Ishikawa (cell line): ENCODE data around the gene KDM4B.

Experiments
- CEBPB ChIP-seq: IDR thresholded peaks from 2 replicates; pipeline ENCODE4 v1.6.1; 2012
- CREB1 ChIP-seq: IDR thresholded peaks from 2 replicates; pipeline ENCODE4 v1.6.1; 2012; ENCODE audit warnings: low read depth
- EGR1 ChIP-seq: IDR thresholded peaks from 2 replicates; pipeline ENCODE4 v1.6.1; 2012
- EP300 ChIP-seq: IDR thresholded peaks from 2 replicates; pipeline ENCODE4 v1.6.1; 2012; ENCODE audit warnings: borderline replicate concordance
- FOXM1 ChIP-seq: IDR thresholded peaks from 2 replicates; pipeline ENCODE4 v1.6.1; 2012; ENCODE audit warnings: low read depth, borderline replicate concordance
- NFIC ChIP-seq: IDR thresholded peaks from 2 replicates; pipeline ENCODE4 v1.6.1; 2012
- RAD21 ChIP-seq: IDR thresholded peaks from 2 replicates; pipeline ENCODE4 v1.6.1; 2012; ENCODE audit warnings: low read depth
- TAF1 ChIP-seq: IDR thresholded peaks from 2 replicates; pipeline ENCODE4 v1.6.1; 2012; ENCODE audit warnings: low read depth, mild to moderate bottlenecking
- TCF12 ChIP-seq: IDR thresholded peaks from 2 replicates; pipeline ENCODE4 v1.6.1; 2012; ENCODE audit warnings: low read depth
- TEAD4 ChIP-seq: IDR thresholded peaks from 2 replicates; pipeline ENCODE4 v1.6.1; 2012
- YY1 ChIP-seq: IDR thresholded peaks from 2 replicates; pipeline ENCODE4 v1.6.1; 2012; ENCODE audit warnings: low read depth
- ZBTB7A ChIP-seq: IDR thresholded peaks from 2 replicates; pipeline ENCODE4 v1.6.1; 2012; ENCODE audit warnings: low read depth
- TF ChIP-seq, protein P1 (sequence below): IDR thresholded peaks from 2 replicates; pipeline ENCODE4 v1.6.1; 2012
- TF ChIP-seq, protein P2 (sequence below): IDR thresholded peaks from 2 replicates; pipeline ENCODE4 v1.6.1; 2012; ENCODE audit warnings: low read depth, mild to moderate bottlenecking
- TF ChIP-seq, protein P3 (sequence below): IDR thresholded peaks from 2 replicates; pipeline ENCODE4 v1.6.1; 2012

Gene KDM4B

DNA sequence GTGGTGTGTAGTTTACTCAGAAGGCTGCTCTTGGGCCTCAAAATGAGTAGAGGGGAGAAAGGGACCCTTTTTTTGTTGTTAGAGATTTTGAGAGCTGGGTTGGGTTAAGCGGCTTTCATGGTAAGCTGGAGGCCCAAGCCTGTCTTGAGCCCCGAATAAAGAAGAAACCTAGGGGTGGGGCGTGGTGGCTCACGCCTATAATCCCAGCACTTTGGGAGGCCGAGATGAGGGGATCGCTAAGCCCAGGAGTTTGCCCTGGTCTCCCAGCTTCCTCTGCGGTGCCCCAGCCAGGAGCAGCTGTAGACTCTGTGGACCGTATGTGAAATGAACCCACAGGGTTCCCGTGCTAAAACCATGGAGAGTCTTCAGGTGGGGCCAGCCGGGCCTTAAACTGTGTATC, 56.1 kb downstream of the KDM4B start:
- TF ChIP-seq, protein P1, sequence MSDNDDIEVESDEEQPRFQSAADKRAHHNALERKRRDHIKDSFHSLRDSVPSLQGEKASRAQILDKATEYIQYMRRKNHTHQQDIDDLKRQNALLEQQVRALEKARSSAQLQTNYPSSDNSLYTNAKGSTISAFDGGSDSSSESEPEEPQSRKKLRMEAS = no peak

DNA sequence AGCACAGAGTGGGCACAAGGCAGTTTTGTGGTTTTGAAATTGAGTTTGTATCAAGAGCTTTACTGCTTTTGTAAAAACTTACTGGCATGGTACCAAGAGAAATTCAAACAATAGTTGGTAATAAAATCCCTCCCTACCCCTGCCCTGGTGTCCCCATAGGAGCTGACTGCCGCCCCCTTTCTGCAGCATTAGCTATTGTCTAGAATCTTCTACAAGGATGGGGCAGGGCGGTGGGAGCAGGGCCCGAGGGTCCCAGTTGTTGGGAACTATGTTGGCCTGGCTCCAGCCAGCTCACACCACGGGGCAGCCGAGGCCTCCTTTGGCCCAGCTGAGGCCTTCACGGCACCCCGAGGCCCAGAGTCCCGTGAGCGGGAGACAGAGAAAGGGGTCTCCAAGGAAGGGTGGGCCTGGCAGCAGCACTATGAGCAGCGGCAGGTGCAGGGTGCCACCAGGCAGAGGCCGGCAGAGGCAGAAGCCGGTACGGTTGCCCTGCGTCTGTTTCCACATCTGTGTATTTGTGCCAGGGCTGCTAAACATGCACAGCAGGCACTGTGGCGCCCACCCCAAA, 57.9 kb downstream of the KDM4B start:
- TF ChIP-seq RAD21 (no peak), TEAD4 (no peak), EP300 (no peak), FOXM1 (no peak), TCF12 (no peak), EGR1 (no peak), CEBPB (no peak), YY1 (no peak), ZBTB7A (no peak), TAF1 (no peak), NFIC (no peak)
- TF ChIP-seq, protein P2, sequence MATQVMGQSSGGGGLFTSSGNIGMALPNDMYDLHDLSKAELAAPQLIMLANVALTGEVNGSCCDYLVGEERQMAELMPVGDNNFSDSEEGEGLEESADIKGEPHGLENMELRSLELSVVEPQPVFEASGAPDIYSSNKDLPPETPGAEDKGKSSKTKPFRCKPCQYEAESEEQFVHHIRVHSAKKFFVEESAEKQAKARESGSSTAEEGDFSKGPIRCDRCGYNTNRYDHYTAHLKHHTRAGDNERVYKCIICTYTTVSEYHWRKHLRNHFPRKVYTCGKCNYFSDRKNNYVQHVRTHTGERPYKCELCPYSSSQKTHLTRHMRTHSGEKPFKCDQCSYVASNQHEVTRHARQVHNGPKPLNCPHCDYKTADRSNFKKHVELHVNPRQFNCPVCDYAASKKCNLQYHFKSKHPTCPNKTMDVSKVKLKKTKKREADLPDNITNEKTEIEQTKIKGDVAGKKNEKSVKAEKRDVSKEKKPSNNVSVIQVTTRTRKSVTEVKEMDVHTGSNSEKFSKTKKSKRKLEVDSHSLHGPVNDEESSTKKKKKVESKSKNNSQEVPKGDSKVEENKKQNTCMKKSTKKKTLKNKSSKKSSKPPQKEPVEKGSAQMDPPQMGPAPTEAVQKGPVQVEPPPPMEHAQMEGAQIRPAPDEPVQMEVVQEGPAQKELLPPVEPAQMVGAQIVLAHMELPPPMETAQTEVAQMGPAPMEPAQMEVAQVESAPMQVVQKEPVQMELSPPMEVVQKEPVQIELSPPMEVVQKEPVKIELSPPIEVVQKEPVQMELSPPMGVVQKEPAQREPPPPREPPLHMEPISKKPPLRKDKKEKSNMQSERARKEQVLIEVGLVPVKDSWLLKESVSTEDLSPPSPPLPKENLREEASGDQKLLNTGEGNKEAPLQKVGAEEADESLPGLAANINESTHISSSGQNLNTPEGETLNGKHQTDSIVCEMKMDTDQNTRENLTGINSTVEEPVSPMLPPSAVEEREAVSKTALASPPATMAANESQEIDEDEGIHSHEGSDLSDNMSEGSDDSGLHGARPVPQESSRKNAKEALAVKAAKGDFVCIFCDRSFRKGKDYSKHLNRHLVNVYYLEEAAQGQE = no peak
- TF ChIP-seq, protein P1 = no peak

DNA sequence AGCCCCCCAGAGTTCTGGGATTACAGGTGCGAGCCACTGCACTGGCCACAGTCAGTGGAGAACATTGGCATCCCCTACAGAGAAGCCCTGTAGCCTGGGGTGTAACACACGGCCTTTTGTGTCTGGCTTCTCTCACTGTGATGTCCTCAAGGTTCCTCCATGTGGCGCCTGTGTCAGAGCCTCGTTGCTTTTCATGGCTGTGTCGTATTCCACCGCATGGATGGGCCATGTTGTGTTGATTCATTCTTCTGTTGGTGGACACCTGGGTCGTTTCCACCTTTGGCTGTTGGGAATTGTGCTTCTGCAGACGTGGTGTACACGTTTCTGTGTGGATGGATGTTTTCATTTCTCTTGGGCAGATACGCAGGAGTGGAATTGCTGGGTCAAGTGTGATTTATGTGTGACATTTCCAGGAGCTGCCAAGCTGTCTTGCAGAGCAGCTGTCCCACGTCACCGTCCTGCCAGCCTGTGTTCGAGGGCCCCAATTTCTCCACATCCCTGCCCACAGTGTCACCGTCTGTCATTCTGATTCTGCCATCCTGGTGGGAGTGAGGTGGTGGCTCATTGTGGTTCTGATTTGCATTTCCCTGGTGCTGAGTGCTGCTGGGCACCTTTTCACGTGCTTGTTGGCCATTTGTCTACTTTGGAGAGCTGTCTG, 59.4 kb downstream of the KDM4B start:
- TF ChIP-seq CREB1 (no peak), TCF12 (no peak), TAF1 (no peak), RAD21 (no peak), TEAD4 (no peak)

DNA sequence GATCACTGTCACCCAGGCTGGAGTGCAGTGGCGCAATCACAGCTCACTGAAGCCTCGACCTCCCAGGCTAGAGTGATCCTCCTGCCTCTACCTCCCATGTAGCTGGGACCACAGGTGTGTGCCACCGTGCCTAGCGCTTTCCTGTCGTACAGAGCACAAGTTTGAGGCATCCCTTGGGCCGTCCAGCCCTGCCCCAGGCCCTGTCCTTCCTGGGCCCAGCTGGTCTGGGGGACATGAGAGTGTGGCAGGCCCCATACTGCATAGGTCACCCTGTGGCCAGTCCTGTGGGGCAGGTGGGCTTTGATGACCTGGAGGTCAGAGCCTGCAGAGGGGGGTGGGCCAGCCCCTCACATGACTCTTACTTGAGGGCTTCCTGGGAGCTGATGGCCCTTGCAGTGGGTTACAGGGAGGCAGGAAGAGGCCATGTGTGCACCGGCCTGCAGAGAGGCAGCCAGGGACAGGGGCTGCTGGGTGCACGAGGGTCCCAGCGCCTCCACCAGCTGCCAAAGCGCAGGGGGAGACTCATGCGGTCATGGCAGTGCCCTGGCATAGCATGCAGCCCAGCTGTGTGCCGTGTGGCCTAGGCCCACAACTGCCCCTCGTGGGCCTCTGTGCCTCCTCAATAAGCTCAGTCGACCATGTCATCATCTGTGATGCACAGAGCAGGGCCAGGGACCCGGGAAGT, 61.4 kb downstream of the KDM4B start:
- no peak for TF ChIP-seq TCF12
- TF ChIP-seq, protein P3, sequence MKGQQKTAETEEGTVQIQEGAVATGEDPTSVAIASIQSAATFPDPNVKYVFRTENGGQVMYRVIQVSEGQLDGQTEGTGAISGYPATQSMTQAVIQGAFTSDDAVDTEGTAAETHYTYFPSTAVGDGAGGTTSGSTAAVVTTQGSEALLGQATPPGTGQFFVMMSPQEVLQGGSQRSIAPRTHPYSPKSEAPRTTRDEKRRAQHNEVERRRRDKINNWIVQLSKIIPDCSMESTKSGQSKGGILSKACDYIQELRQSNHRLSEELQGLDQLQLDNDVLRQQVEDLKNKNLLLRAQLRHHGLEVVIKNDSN = no peak
- TF ChIP-seq RAD21 = no peak
- TF ChIP-seq, protein P1 = no peak
- TF ChIP-seq TEAD4 = no peak
- TF ChIP-seq CREB1 = no peak
- no peak for TF ChIP-seq NFIC
- TF ChIP-seq, protein P2 = no peak
- TF ChIP-seq EGR1 = no peak

DNA sequence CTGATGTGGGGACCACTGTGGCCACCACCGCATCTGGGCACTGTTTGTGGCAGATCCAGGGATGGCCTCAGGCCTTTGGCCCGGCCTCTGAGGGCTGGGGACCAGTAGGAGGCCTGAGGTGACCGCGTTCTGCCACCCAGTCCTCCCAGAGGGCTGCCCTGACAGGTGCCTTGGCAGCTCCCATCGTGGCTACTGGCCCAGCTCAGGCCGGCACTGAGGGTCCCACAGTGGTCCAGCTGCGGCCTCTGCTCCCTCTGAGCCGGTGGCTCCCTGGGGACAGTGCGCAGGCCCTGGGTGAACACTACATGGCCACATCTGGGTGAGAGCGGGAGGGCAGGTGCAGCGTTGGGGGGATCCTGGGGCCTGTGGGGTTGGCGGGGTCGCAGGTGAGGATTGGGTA, 61.9 kb downstream of the KDM4B start:
- TF ChIP-seq TCF12 (no peak), EGR1 (no peak), TAF1 (no peak), ZBTB7A (no peak), YY1 (no peak), RAD21 (no peak), CEBPB (no peak), EP300 (no peak), TEAD4 (no peak), CREB1 (no peak), FOXM1 (no peak), NFIC (no peak)
- TF ChIP-seq, protein P1 = no peak
- TF ChIP-seq, protein P3 = no peak
- TF ChIP-seq, protein P2 = no peak
